Effector memory CD4-positive, alpha-beta T cell (primary cell): ENCODE measurements around the gene SLC39A9.
A peak's percentile ranks its signal among the peaks of the same experiment; 100 is the strongest.

ENCODE experiments used
- DNase-seq, 3 donors: peaks; one replicate each; pipeline ENCODE4 v3.0.0-alpha.2; 2020
- H3K27ac ChIP-seq: 2 replicates; pipeline ENCODE4 v1.7.0; 2013; ENCODE audit warnings: mild to moderate bottlenecking, low read length, moderate library complexity; ENCODE audit not compliant: insufficient read depth, poor library complexity, severe bottlenecking
- H3K27me3 ChIP-seq: replicated peaks from 2 replicates; pipeline ENCODE4 v1.7.0; 2013; ENCODE audit warnings: mild to moderate bottlenecking, low read length; ENCODE audit not compliant: insufficient read depth, control insufficient read depth, poor library complexity, severe bottlenecking
- H3K36me3 ChIP-seq: 2 replicates; pipeline ENCODE4 v1.7.0; 2013; ENCODE audit warnings: mild to moderate bottlenecking, low read length, moderate library complexity; ENCODE audit not compliant: control insufficient read depth, insufficient read depth
- H3K4me1 ChIP-seq: 2 replicates; pipeline ENCODE4 v1.7.0; 2013; ENCODE audit warnings: low read length, mild to moderate bottlenecking; ENCODE audit not compliant: control insufficient read depth, insufficient read depth, poor library complexity, severe bottlenecking
- H3K4me3 ChIP-seq: 2 replicates; pipeline ENCODE4 v1.7.0; 2013; ENCODE audit warnings: low read length, low read depth, mild to moderate bottlenecking; ENCODE audit not compliant: insufficient read depth, poor library complexity, severe bottlenecking
- H3K9me3 ChIP-seq: 2 replicates; pipeline ENCODE4 v1.7.0; 2013; ENCODE audit warnings: mild to moderate bottlenecking, low read length, moderate library complexity; ENCODE audit not compliant: control insufficient read depth
- total RNA-seq, 3 donors: gene quantifications; one replicate each; lab custom pipeline; 2026; lab: John Stamatoyannopoulos, UW

Gene SLC39A9, protein sequence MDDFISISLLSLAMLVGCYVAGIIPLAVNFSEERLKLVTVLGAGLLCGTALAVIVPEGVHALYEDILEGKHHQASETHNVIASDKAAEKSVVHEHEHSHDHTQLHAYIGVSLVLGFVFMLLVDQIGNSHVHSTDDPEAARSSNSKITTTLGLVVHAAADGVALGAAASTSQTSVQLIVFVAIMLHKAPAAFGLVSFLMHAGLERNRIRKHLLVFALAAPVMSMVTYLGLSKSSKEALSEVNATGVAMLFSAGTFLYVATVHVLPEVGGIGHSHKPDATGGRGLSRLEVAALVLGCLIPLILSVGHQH
- total RNA-seq = 35.4 to 48.4 (median 40.3) reads per million in 3 donors

DNA sequence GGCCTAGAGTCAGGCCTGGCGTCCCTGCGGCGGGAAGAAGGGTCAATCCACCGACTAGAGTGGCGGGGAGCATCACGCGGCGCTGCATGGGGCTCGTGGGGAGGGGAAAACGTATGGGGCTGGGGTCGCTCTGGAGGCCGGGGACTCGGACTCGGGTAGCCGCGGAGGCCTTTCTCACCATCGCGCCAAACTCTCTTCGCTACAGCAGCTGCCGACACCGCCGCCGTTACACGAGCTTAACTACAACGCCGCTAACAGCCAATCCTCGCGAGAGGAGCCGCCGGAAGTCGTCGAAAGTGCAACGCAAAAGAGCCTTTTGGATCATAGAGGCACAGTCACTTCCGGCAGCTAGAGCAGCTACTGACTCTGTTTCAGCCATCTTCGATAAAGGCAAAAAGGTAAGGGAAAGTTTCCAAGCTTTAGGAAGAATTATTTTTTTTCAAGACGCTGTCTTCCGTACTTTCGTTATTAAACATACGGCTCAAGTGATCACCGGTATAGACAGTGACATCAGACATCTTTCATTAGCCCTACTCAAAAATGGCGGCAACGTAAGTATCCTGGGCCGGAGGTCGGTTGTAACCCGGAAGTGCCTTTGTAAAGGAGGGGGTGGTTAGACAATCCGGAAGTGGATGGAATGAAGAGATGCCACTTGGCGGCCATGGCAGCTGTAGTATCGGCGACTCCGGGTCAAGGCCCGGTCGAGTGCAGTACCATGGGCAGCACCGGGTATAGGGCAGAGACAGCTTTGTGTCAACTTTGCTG is at the start of gene SLC39A9, which contains the start of gene ERH:
Gene SLC39A9, plus strand, starts transcription at position 640 of the 765 bp plus-strand sequence. CDS start 678 bp downstream, outside the sequence.
Gene ERH, minus strand, starts transcription at position 247 of the 765 bp plus-strand sequence. Its CDS starts 66 bp downstream, at position 181.
- peak within 1 kb of the TSS; percentile 75 for H3K4me3 ChIP-seq
- peak within 1 kb of the TSS; percentile 86 for H3K27ac ChIP-seq
- DNase-seq = peak; percentile 88 to 94 (median 90)
- H3K36me3 ChIP-seq = peaks cover 20% of the 10 kb centered on the region
- no peaks in the 10 kb centered on the region for H3K27me3 ChIP-seq
- no peaks in the 10 kb centered on the region for H3K9me3 ChIP-seq
- H3K4me1 ChIP-seq = peaks cover 19% of the 10 kb centered on the region

DNA sequence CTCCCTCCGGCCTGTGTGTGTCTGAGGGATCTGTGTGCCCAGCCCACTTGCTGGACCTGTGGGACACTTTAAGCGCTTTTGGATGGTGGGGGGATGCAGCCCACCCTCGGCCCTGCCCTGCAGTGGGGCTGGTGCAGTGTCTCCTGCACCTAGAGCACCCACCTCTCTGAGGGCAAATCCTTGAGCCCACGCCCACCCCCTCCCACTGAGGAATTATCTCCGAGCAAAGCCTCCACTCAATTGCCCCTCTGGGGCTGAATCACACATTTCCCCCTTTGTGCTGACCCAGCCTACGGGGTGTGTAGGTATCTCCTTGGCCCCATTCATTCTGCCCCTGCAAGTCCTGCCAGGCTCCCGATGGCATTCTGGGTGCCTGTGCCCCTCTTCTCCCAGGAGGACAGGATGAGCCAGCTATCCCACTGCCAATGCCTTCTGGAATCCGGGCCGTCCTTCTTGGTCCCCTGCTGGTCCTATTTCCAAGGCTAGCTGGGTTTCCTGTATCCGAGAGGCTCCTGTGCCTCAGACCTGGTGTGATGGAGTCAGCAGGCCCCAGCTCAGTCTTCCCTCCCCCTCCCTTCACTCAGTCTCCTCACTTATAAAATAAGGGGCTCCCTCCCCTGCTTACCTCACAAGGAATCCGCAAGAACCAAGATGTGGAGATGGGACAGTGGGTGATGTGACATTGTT is 49.3 kb upstream of the SLC39A9 start:
- no peak overlapping the region for H3K27ac ChIP-seq
- DNase-seq = no peak

DNA sequence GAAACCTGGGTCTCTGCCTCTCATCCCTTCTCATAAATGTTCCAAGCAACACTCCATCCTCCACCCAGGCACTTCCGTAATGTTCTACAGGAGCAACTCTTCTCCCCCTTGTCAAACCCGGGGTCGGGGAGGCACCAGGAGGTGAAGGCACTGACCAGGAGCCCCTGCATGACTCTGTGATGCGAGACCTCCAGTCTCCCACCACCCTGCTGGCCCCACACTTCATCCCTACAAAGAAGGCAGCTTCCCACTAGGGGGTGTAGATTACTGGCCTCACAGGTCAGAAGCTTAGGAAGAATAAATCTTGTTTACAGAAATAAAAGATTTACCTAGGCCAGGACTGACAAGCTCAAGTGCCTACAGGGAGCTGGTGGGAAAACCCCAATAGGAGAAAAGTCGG is 47.6 kb upstream of the SLC39A9 start:
- Histone ChIP-seq H3K9me3 (no peaks in the 10 kb centered on the region), H3K36me3 (no peaks in the 10 kb centered on the region), H3K4me1 (peaks cover 9% of the 10 kb centered on the region), H3K4me3 (no peak overlapping the region), H3K27me3 (no peaks in the 10 kb centered on the region), H3K27ac (no peak overlapping the region)
- no peak for DNase-seq

More for the DNA sequence above, 49.3 kb upstream of the SLC39A9 start:
- Histone ChIP-seq H3K4me3 (no peak overlapping the region), H3K4me1 (peaks cover 4% of the 10 kb centered on the region), H3K9me3 (no peaks in the 10 kb centered on the region), H3K27me3 (no peaks in the 10 kb centered on the region), H3K36me3 (no peaks in the 10 kb centered on the region)

DNA sequence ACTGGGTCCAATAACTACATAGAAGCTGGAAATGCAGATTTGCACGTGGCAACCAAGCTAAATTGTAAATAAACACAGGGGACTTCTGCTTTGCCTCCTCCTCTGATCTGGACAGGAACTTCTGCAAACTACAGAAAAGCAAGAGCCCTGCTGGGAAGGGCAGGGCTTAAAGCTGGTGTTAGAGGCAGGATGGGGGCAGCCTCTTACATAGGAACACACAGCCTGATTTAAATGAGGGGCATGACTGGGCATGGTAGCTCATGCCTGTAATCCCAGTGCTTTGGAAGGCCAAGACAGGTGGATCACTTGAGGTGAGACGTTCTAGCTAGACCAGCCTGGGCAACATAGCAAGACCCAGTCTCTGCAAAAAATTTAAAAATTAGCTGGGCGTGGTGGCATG is 47.1 kb upstream of the SLC39A9 start:
- H3K27ac ChIP-seq = no peak overlapping the region
- no peaks in the 10 kb centered on the region for H3K36me3 ChIP-seq
- DNase-seq = no peak
- H3K27me3 ChIP-seq = no peaks in the 10 kb centered on the region
- H3K4me3 ChIP-seq = no peak overlapping the region
- peaks cover 9% of the 10 kb centered on the region for H3K4me1 ChIP-seq
- H3K9me3 ChIP-seq = no peaks in the 10 kb centered on the region

DNA sequence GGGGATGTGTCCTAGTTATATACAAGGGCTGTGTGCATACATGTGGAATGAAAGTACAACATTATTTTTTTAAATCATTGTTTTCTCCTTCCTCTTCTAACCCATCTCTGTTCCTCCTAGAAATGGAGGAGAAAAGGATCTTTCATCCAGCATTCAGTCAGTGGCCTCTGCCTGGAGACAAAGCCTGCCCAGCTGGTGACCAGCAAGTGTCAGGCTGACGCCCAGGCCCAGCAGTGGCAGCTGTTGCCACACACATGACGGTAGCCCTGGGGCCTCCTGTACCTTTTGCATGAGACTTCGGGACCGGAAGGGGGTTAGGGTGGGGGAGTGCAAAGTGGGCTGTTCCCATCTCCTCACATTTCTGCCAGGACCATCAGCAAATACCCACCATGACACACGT is 46.6 kb upstream of the SLC39A9 start:
- Histone ChIP-seq H3K27ac (no peak overlapping the region), H3K4me3 (no peak overlapping the region), H3K4me1 (peaks cover 9% of the 10 kb centered on the region), H3K27me3 (no peaks in the 10 kb centered on the region), H3K36me3 (no peaks in the 10 kb centered on the region), H3K9me3 (no peaks in the 10 kb centered on the region)
- DNase-seq = no peak

DNA sequence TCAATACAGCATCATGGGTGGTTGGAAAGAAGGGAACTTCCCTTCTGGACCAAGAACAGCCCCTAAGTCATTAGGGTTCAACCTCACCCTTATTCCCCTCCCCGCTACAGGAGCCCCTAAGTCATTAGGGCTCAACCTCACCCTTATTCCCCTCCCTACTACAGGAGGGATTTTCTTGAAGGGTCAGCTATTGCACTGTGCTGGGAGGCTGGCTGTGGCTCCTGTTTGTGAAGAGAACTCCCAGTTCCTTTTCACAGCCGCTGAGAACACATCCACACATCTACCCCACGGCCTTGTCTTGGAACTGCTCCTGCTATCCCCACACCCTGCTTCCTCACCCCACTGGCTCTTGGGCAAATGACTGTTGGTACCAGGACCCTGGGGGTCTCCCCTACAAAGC is 45.3 kb upstream of the SLC39A9 start:
- DNase-seq = no peak
- Histone ChIP-seq H3K27me3 (no peaks in the 10 kb centered on the region), H3K36me3 (no peaks in the 10 kb centered on the region), H3K9me3 (no peaks in the 10 kb centered on the region), H3K4me1 (peaks cover 9% of the 10 kb centered on the region), H3K4me3 (no peak overlapping the region), H3K27ac (no peak overlapping the region)

DNA sequence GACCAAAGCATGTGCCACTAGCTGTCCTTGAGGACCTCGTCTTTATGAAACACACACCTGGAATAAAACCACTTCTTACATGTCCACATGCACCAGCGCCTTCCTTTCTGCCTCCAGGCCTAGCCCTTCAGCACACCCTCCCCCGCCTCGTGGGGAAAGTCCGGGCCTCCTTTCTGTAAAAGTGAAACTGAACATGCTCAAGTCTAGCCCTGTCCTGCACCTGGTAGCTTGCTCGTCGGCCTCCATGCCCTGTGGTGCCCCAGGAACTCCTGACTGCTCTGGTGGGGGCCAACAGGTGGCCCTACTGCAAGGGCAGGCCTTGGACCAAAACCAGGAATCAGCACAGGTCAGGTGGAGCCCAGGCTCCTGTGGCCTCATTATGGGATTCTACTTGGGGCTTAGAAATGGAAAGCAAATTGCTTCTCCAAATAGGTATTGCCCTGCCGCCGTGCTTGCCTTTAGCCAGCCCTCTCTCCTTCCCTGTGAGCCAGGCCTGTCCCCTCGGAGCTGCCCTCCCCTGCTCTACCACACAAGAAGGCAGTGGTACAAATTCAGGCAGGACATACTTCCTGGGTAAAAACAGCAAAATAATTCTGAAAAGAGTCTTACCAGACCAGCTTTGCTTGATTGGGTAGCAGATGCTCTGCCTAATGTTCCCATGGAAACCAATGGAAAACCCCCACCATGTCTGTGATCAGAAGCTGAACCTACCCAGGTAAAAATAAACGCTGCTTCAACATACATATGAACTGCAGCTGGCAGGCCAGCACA is 43.9 kb upstream of the SLC39A9 start:
- Histone ChIP-seq H3K27me3 (no peaks in the 10 kb centered on the region), H3K27ac (peak overlapping the region; percentile 27), H3K4me1 (peaks cover 9% of the 10 kb centered on the region), H3K9me3 (no peaks in the 10 kb centered on the region), H3K4me3 (peak overlapping the region; percentile 32), H3K36me3 (no peaks in the 10 kb centered on the region)
- DNase-seq = peak in 2 of 3 donors; percentile 14 to 15

DNA sequence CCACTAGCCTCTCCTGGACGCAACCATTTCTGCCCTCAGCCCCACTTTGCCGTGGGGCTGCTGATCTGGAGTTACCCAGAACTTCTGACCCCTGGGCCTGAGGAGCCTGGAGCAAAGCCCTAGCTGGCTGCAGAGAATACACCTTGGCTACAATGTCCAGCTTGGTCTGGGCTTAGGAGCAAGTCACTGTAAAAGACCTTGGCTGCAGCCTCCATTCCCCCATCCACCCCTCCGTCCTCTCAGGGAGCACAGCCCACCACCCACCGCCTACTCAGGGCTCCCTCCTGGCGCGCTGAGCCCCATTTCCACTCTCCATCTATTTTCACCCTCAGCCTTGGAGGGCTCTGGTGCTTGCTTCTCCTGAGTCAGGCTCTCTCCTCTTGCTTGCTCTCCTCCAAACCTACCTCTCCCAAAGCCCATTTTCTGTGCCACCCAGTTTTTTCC is 43.3 kb upstream of the SLC39A9 start:
- no peak for DNase-seq
- H3K4me3 ChIP-seq = no peak overlapping the region
- peaks cover 9% of the 10 kb centered on the region for H3K4me1 ChIP-seq
- peak overlapping the region; percentile 27 for H3K27ac ChIP-seq
- H3K36me3 ChIP-seq = no peaks in the 10 kb centered on the region
- no peaks in the 10 kb centered on the region for H3K27me3 ChIP-seq
- H3K9me3 ChIP-seq = no peaks in the 10 kb centered on the region

DNA sequence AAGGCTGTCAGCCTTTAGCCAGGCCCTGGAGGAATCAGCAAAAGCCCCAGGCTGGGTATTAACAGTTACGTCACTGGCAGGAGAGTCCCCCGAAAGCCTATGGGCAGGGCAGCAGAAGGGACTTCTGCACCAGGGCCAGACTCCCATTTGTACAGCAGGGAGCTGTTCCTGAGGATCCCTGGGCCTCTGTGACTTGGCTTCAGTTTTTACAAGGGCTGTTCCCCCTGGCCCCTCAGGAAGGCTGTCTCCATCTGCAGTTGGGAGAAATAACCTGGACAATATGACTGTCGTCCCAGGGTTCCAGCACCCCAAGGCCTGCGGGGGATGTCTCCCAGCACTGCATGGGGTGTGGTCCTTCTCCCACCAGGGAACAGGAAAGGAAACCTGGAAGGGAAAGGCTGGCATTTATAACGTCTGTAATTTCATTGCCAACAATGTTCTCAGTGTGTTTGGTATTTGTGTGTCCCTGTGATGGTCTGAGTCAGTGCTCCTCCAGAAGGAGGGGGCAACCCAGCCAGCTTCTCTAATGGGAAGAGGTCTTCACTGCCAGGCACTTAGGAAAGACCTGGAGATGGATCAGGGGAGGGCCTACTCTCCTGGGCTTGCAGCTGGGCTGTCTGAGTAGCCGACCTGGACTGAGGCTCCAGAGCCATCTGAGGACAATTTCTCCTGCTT is 42.7 kb upstream of the SLC39A9 start:
- DNase-seq = no peak
- H3K27me3 ChIP-seq = no peaks in the 10 kb centered on the region
- H3K27ac ChIP-seq = no peak overlapping the region
- H3K36me3 ChIP-seq = no peaks in the 10 kb centered on the region
- H3K9me3 ChIP-seq = no peaks in the 10 kb centered on the region
- no peak overlapping the region for H3K4me3 ChIP-seq
- peaks cover 9% of the 10 kb centered on the region for H3K4me1 ChIP-seq
